Activated CD4-positive, alpha-beta T cell treated with anti-CD3 and anti-CD28 coated beads, Interleukin-2, amount 10 ng/mL, durations not matched to agents 24 days and 14 days (primary cell): ENCODE data around the gene DIPK1C. TPM values are rescaled to one million over a fixed set of nuclear protein-coding genes. Genes with fewer than 3 reads are reported as not detected.

Experiments
- DNase-seq: peaks from one replicate; pipeline ENCODE4 v3.0.0; 2022
- H3K27ac Mint-ChIP-seq: one replicate; pipeline ENCODE4 v1.8.0; 2022; ENCODE audit warnings: mild to moderate bottlenecking, mixed read lengths
- H3K27me3 Mint-ChIP-seq: one replicate; pipeline ENCODE4 v1.8.0; 2022; ENCODE audit warnings: mixed read lengths
- H3K36me3 Mint-ChIP-seq: one replicate; pipeline ENCODE4 v1.8.0; 2022; ENCODE audit warnings: low read depth, mild to moderate bottlenecking, mixed read lengths
- H3K4me1 Mint-ChIP-seq: one replicate; pipeline ENCODE4 v1.8.0; 2021; ENCODE audit warnings: mixed read lengths
- H3K4me3 Mint-ChIP-seq: one replicate; pipeline ENCODE4 v1.8.0; 2022; ENCODE audit warnings: mild to moderate bottlenecking, moderate library complexity, mixed read lengths
- H3K9me3 Mint-ChIP-seq: one replicate; pipeline ENCODE4 v1.8.0; 2021; ENCODE audit warnings: mixed read lengths
- intact Hi-C: fragments of 100-400 bp; cut with micrococcal nuclease; formaldehyde crosslinking; loops from one replicate; pipeline ENCODE4 v1.15.1; 2023
- total RNA-seq: library from RNA; stranded (reverse); gene quantifications from 2 replicates; pipeline ENCODE4 v1.2.3, GENCODE V29; 2022

Gene DIPK1C
- total RNA-seq, 1 donor from 2014 or later: not detected

GRCh38 chr18:74477771-74478170 is 20.7 kb upstream of the DIPK1C start:
- H3K27me3 Mint-ChIP-seq: peaks cover 3% of the 10 kb centered on the region
- DNase-seq: no peak
- no peak overlapping the region for H3K4me3 Mint-ChIP-seq
- intact Hi-C loops: loop anchor here (5.0 kb wide), 1 partner anchor 85 kb away; no protein-coding TSS in a partner anchor
- H3K9me3 Mint-ChIP-seq: no peaks in the 10 kb centered on the region
- H3K27ac Mint-ChIP-seq: no peak overlapping the region
- H3K4me1 Mint-ChIP-seq: peaks cover 4% of the 10 kb centered on the region
- no peaks in the 10 kb centered on the region for H3K36me3 Mint-ChIP-seq

- H3K36me3 Mint-ChIP-seq: no peaks in the 10 kb centered on the region
- no peaks in the 10 kb centered on the region for H3K9me3 Mint-ChIP-seq
- DNase-seq: no peak
- peaks cover 2% of the 10 kb centered on the region for H3K27me3 Mint-ChIP-seq
- no peak overlapping the region for H3K4me3 Mint-ChIP-seq
- no peak overlapping the region for H3K27ac Mint-ChIP-seq
- H3K4me1 Mint-ChIP-seq: peaks cover 4% of the 10 kb centered on the region
- intact Hi-C loops: loop anchor here (5.0 kb wide), 1 partner anchor 84 kb away; no protein-coding TSS in a partner anchor
Observed at GRCh38 chr18:74476140-74476539, 19.0 kb upstream of the DIPK1C start.

- H3K4me3 Mint-ChIP-seq: no peak overlapping the region
- H3K27ac Mint-ChIP-seq: no peak overlapping the region
- H3K27me3 Mint-ChIP-seq: peaks cover 9% of the 10 kb centered on the region
- H3K36me3 Mint-ChIP-seq: no peaks in the 10 kb centered on the region
- intact Hi-C loops: no loop called here
- DNase-seq: no peak
- peaks cover 4% of the 10 kb centered on the region for H3K4me1 Mint-ChIP-seq
- peaks cover 7% of the 10 kb centered on the region for H3K9me3 Mint-ChIP-seq
Observed at GRCh38 chr18:74473976-74474640, 17.0 kb upstream of the DIPK1C start.

- Mint-ChIP-seq H3K27me3 (peaks cover 20% of the 10 kb centered on the region), H3K4me3 (no peak overlapping the region), H3K9me3 (peaks cover 7% of the 10 kb centered on the region), H3K27ac (no peak overlapping the region), H3K36me3 (no peaks in the 10 kb centered on the region), H3K4me1 (no peaks in the 10 kb centered on the region)
- DNase-seq: no peak
- intact Hi-C loops: no loop called here
Observed at GRCh38 chr18:74472312-74472711, 15.2 kb upstream of the DIPK1C start.

GRCh38 chr18:74468547-74469061 is 11.5 kb upstream of the DIPK1C start:
- intact Hi-C loops: no loop called here
- Mint-ChIP-seq H3K36me3 (no peaks in the 10 kb centered on the region), H3K27me3 (peaks cover 29% of the 10 kb centered on the region), H3K27ac (no peak overlapping the region), H3K9me3 (peaks cover 7% of the 10 kb centered on the region), H3K4me3 (no peak overlapping the region), H3K4me1 (no peaks in the 10 kb centered on the region)
- DNase-seq: no peak

- H3K9me3 Mint-ChIP-seq: peaks cover 7% of the 10 kb centered on the region
- no peak overlapping the region for H3K4me3 Mint-ChIP-seq
- no peaks in the 10 kb centered on the region for H3K4me1 Mint-ChIP-seq
- peaks cover 32% of the 10 kb centered on the region for H3K27me3 Mint-ChIP-seq
- H3K36me3 Mint-ChIP-seq: no peaks in the 10 kb centered on the region
- DNase-seq: no peak
- H3K27ac Mint-ChIP-seq: no peak overlapping the region
- intact Hi-C loops: no loop called here
Observed at GRCh38 chr18:74465775-74466174, 8.7 kb upstream of the DIPK1C start.

- Mint-ChIP-seq H3K27ac (no peak overlapping the region), H3K36me3 (no peaks in the 10 kb centered on the region), H3K9me3 (no peaks in the 10 kb centered on the region), H3K27me3 (peaks cover 36% of the 10 kb centered on the region), H3K4me1 (no peaks in the 10 kb centered on the region), H3K4me3 (no peak overlapping the region)
- intact Hi-C loops: no loop called here
- no peak for DNase-seq
Observed at GRCh38 chr18:74463983-74464382, 6.9 kb upstream of the DIPK1C start.

DNA sequence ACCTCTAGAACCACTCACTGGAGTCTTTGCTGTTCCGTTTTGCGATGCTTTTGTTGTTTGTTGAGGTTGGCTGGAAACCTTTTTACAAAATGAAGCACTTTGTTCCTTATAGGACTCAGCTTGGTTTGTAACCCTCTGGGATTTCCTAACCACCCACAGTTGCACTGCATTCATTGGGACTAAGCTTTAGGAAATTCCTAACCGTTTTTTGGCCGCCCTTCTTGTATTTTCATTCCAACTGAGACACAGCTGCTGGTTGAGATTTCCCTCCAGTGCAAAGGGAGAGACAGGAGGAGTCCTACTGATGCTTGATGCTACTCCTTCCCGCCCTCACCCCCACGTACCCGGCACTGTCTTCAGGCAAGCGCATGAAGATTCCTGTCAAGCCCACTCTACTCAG is 6.1 kb upstream of the DIPK1C start:
- intact Hi-C loops: no loop called here
- Mint-ChIP-seq H3K9me3 (no peaks in the 10 kb centered on the region), H3K27ac (no peak overlapping the region), H3K4me1 (no peaks in the 10 kb centered on the region), H3K27me3 (peaks cover 36% of the 10 kb centered on the region), H3K4me3 (no peak overlapping the region), H3K36me3 (no peaks in the 10 kb centered on the region)
- DNase-seq: no peak

DNA sequence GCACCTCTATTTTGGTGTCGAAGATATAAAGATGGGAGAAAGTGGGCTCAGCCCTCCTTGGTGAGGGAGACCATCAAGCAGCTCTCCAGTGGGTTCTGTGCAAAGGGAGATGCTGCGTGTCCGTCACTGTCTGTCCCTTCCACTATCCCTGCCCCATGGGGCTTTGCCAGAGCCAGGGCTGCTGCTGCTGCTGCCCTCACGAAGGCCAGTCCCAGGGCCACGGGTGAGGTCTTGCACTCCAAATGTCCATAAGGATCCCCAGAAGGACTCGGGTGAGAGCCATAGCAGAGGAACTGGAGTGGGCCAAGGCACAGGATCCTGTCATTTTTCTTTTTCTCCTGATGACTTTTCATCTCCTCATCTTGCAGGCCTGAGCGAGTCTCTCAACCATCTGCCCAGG is 3.7 kb upstream of the DIPK1C start:
- Mint-ChIP-seq H3K27me3 (peaks cover 47% of the 10 kb centered on the region), H3K36me3 (no peaks in the 10 kb centered on the region), H3K27ac (no peak overlapping the region), H3K4me3 (no peak overlapping the region), H3K4me1 (no peaks in the 10 kb centered on the region), H3K9me3 (no peaks in the 10 kb centered on the region)
- DNase-seq: no peak
- intact Hi-C loops: no loop called here

- H3K27me3 Mint-ChIP-seq: peaks cover 54% of the 10 kb centered on the region
- H3K4me1 Mint-ChIP-seq: no peaks in the 10 kb centered on the region
- H3K4me3 Mint-ChIP-seq: no peak overlapping the region
- no peak overlapping the region for H3K27ac Mint-ChIP-seq
- no peak for DNase-seq
- no peaks in the 10 kb centered on the region for H3K9me3 Mint-ChIP-seq
- intact Hi-C loops: no loop called here
- H3K36me3 Mint-ChIP-seq: no peaks in the 10 kb centered on the region
Observed at GRCh38 chr18:74459889-74460288, 2.8 kb upstream of the DIPK1C start.

DNA sequence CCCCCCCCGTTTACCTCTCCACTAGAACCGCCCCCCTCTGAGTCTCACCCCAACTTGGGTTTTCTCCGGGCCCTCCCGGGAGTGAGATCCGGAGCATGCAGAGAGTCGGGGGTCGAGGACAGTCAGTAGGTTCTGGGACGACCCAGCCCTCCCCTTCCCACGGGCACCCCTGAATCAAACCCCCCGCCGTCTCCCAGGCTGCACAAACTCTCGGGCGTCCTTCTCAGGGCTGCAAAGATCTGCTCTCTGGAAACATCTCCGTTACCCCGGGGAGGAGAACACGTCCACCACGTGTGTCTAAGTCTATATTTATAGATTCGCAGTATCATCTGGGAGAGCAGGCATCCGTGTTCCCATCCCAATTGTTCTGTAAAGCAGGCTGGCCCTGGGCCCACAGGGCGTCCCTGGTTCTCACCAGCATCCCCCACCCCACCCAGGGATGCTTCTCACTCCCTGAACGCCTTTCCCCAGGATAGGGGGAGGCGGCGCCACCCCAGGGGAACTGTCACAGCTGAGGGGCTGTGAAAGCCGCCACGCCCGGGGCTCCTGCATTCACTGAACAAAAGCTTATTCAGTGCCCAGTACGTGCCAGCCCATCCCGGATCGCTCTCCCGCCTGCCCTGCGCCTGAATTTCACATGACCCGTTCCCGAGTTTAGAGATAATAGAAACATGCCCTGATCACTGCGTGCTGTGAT is 765 bp upstream of the DIPK1C start:
- no peaks in the 10 kb centered on the region for H3K4me1 Mint-ChIP-seq
- DNase-seq: no peak
- no peaks in the 10 kb centered on the region for H3K36me3 Mint-ChIP-seq
- peaks cover 65% of the 10 kb centered on the region for H3K27me3 Mint-ChIP-seq
- intact Hi-C loops: no loop called here
- peak overlapping the region; percentile 43 for H3K4me3 Mint-ChIP-seq
- H3K27ac Mint-ChIP-seq: no peak overlapping the region
- H3K9me3 Mint-ChIP-seq: no peaks in the 10 kb centered on the region

GRCh38 chr18:74456349-74457042 is 612 bp downstream of the DIPK1C start:
- H3K27ac Mint-ChIP-seq: no peak overlapping the region
- H3K9me3 Mint-ChIP-seq: no peaks in the 10 kb centered on the region
- H3K36me3 Mint-ChIP-seq: no peaks in the 10 kb centered on the region
- H3K4me1 Mint-ChIP-seq: no peaks in the 10 kb centered on the region
- no peak overlapping the region for H3K4me3 Mint-ChIP-seq
- DNase-seq: no peak
- intact Hi-C loops: no loop called here
- peaks cover 70% of the 10 kb centered on the region for H3K27me3 Mint-ChIP-seq

- Mint-ChIP-seq H3K9me3 (no peaks in the 10 kb centered on the region), H3K4me1 (no peaks in the 10 kb centered on the region), H3K4me3 (no peak overlapping the region), H3K27me3 (peaks cover 69% of the 10 kb centered on the region), H3K27ac (no peak overlapping the region), H3K36me3 (no peaks in the 10 kb centered on the region)
- intact Hi-C loops: no loop called here
- DNase-seq: no peak
Observed at GRCh38 chr18:74456017-74456348, 1.1 kb downstream of the DIPK1C start.

- H3K4me3 Mint-ChIP-seq: no peak overlapping the region
- no peak overlapping the region for H3K27ac Mint-ChIP-seq
- no peaks in the 10 kb centered on the region for H3K9me3 Mint-ChIP-seq
- intact Hi-C loops: no loop called here
- peaks cover 69% of the 10 kb centered on the region for H3K27me3 Mint-ChIP-seq
- no peak for DNase-seq
- H3K36me3 Mint-ChIP-seq: no peaks in the 10 kb centered on the region
- H3K4me1 Mint-ChIP-seq: no peaks in the 10 kb centered on the region
Observed at GRCh38 chr18:74455386-74455785, 1.7 kb downstream of the DIPK1C start.
